WERI-Rb-1 (cell line): ENCODE measurements around the gene NUP54.
A peak's percentile ranks its signal among the peaks of the same experiment; 100 is the strongest.

Source experiments
- DNase-seq: peaks from one replicate; pipeline ENCODE4 v3.0.0-alpha.2; 2020
- H3K27ac ChIP-seq: fragments of 250-450 bp; sonication (Bioruptor Pico); 2 replicates; pipeline ENCODE4 v1.5.1; 2020; ENCODE audit warnings: mild to moderate bottlenecking, moderate library complexity
- H3K27me3 ChIP-seq: fragments of 250-450 bp; sonication (Bioruptor Pico); 2 replicates; pipeline ENCODE4 v1.5.1; 2021; ENCODE audit warnings: mild to moderate bottlenecking, low read depth, moderate library complexity; ENCODE audit not compliant: insufficient read depth, severe bottlenecking
- H3K36me3 ChIP-seq: fragments of 250-450 bp; sonication (Bioruptor Pico); 2 replicates; pipeline ENCODE4 v1.5.1; 2020; ENCODE audit warnings: mild to moderate bottlenecking, moderate library complexity
- H3K4me3 ChIP-seq: 2 replicates; pipeline ENCODE4 v1.5.1; 2011; ENCODE audit warnings: low read depth, mild to moderate bottlenecking, control low read depth, low read length
- H3K9me3 ChIP-seq: fragments of 250-450 bp; sonication (Bioruptor Pico); 2 replicates; pipeline ENCODE4 v1.5.1; 2021; ENCODE audit warnings: mild to moderate bottlenecking, moderate library complexity; ENCODE audit not compliant: severe bottlenecking
- CTCF ChIP-seq: IDR thresholded peaks from 2 replicates; pipeline ENCODE4 v1.5.1; 2011; ENCODE audit warnings: low read depth, mild to moderate bottlenecking, control low read depth, inconsistent platforms, low read length

The NUP54 gene

GRCh38 chr4:76148142-76148865, at the start of gene NUP54:
NUP54 (minus strand) TSS chr4:76148397; CDS start chr4:76148374, 23 bp downstream.
- Histone ChIP-seq H3K27ac (peak within 1 kb of the TSS; percentile 99), H3K36me3 (peaks cover 29% of the 10 kb centered on the region), H3K9me3 (no peaks in the 10 kb centered on the region), H3K4me3 (peak within 1 kb of the TSS; percentile 93), H3K27me3 (no peaks in the 10 kb centered on the region)
- TF ChIP-seq CTCF: no peak
- DNase-seq: peak; percentile 94

GRCh38 chr4:76197031-76197743, 49.0 kb upstream of the NUP54 start:
- H3K27me3 ChIP-seq: no peaks in the 10 kb centered on the region
- H3K36me3 ChIP-seq: peaks cover 89% of the 10 kb centered on the region
- H3K4me3 ChIP-seq: no peak overlapping the region
- no peak for TF ChIP-seq CTCF
- H3K27ac ChIP-seq: peak overlapping the region; percentile 90
- no peak for DNase-seq
- H3K9me3 ChIP-seq: peaks cover 6% of the 10 kb centered on the region

- Histone ChIP-seq H3K36me3 (peaks cover 90% of the 10 kb centered on the region), H3K9me3 (peaks cover 6% of the 10 kb centered on the region), H3K27ac (peak overlapping the region; percentile 90; the same call in 1 of the 2 replicates), H3K4me3 (no peak overlapping the region), H3K27me3 (no peaks in the 10 kb centered on the region)
- no peak for TF ChIP-seq CTCF
- DNase-seq: no peak
These were observed 48.2 kb upstream of the NUP54 start for GRCh38 chr4:76196376-76196775.

GRCh38 chr4:76195326-76195725, 47.1 kb upstream of the NUP54 start:
- Histone ChIP-seq H3K27me3 (no peaks in the 10 kb centered on the region), H3K36me3 (peaks cover 92% of the 10 kb centered on the region), H3K27ac (peak overlapping the region; percentile 37; the same call in 1 of the 2 replicates), H3K4me3 (no peak overlapping the region), H3K9me3 (peaks cover 6% of the 10 kb centered on the region)
- no peak for TF ChIP-seq CTCF
- no peak for DNase-seq

GRCh38 chr4:76194325-76194724, 46.1 kb upstream of the NUP54 start:
- Histone ChIP-seq H3K27ac (no peak overlapping the region), H3K4me3 (no peak overlapping the region), H3K27me3 (no peaks in the 10 kb centered on the region), H3K9me3 (peaks cover 6% of the 10 kb centered on the region), H3K36me3 (peaks cover 90% of the 10 kb centered on the region)
- no peak for TF ChIP-seq CTCF
- no peak for DNase-seq
